Measurements from ENCODE around the gene CPEB3. TPM values are rescaled to one million over a fixed set of nuclear protein-coding genes. Genes with fewer than 3 reads are reported as not detected.
"Not testable (repeated sequence)": the region's sequence is repeated elsewhere in the genome, so short reads cannot be mapped to it uniquely, and the experiment has no call there.

CPEB3 gene
- total and polyA plus RNA-seq, 12 donors = 1.6 to 13.4 (median 6.1) TPM

GRCh38 chr10:92146781-92147180 is 144.1 kb downstream of the CPEB3 start:
- Histone ChIP-seq H3K27ac (peak overlapping the region in 4 of 5 donors; percentile 18 to 63 (median 40)), H3K9me3 (replicated peaks in 1 of 3) (no peaks in the 10 kb centered on the region), H3K4me3 (no peak overlapping the region), H3K36me3 (replicated peaks in 1 of 2) (no peaks in the 10 kb centered on the region), H3K27me3 (no peaks in the 10 kb centered on the region), H3K4me1 (replicated peaks in 1 of 2) (peaks cover 45 to 86% of the 10 kb centered on the region in 2 donors)
- intact Hi-C loops (cut with DNase I) = no loop called here
- no peak for TF ChIP-seq POLR2A (IDR thresholded peaks at IDR 0.05)
- no peak for TF ChIP-seq CTCF (IDR thresholded peaks at IDR 0.05)
- WGBS, 4 donors = 78 to 83% (median 80%) methylated on average over 6 of the region's 6 CpGs
- no peak for DNase-seq

- intact Hi-C loops (cut with DNase I) = no loop called here
- Histone ChIP-seq H3K27ac (peak overlapping the region in 4 of 5 donors; percentile 18 to 63 (median 38)), H3K9me3 (replicated peaks in 1 of 3) (no peaks in the 10 kb centered on the region), H3K4me1 (replicated peaks in 1 of 2) (peaks cover 41 to 80% of the 10 kb centered on the region in 2 donors), H3K4me3 (no peak overlapping the region), H3K36me3 (replicated peaks in 1 of 2) (no peaks in the 10 kb centered on the region), H3K27me3 (no peaks in the 10 kb centered on the region)
- DNase-seq = no peak
- TF ChIP-seq CTCF (IDR thresholded peaks at IDR 0.05) (no peak), POLR2A (IDR thresholded peaks at IDR 0.05) (no peak)
- 50 to 71% (median 69%) methylated on average over 1 of the region's 1 CpG for WGBS, 4 donors
Measured at GRCh38 chr10:92146107-92146506, 144.8 kb downstream of the CPEB3 start.

GRCh38 chr10:92142949-92143348 is 147.9 kb downstream of the CPEB3 start:
- Histone ChIP-seq H3K27ac (peak overlapping the region in 4 of 5 donors; percentile 40 to 75 (median 56)), H3K36me3 (replicated peaks in 1 of 2) (no peaks in the 10 kb centered on the region), H3K9me3 (replicated peaks in 1 of 3) (no peaks in the 10 kb centered on the region), H3K4me3 (peak overlapping the region in 1 of 4 donors; percentile 1), H3K4me1 (replicated peaks in 1 of 2) (peaks cover 30 to 55% of the 10 kb centered on the region in 2 donors), H3K27me3 (no peaks in the 10 kb centered on the region)
- no peak for DNase-seq
- no peak for TF ChIP-seq POLR2A (IDR thresholded peaks at IDR 0.05)
- TF ChIP-seq CTCF (IDR thresholded peaks at IDR 0.05) = no peak
- WGBS, 4 donors = 59 to 74% (median 69%) methylated on average over 3 of the region's 3 CpGs
- intact Hi-C loops (cut with DNase I) = no loop called here

GRCh38 chr10:92142512-92142911 is 148.4 kb downstream of the CPEB3 start:
- Histone ChIP-seq H3K9me3 (replicated peaks in 1 of 3) (no peaks in the 10 kb centered on the region), H3K27me3 (no peaks in the 10 kb centered on the region), H3K4me1 (replicated peaks in 1 of 2) (peaks cover 27 to 51% of the 10 kb centered on the region in 2 donors), H3K27ac (peak overlapping the region in 4 of 5 donors; percentile 40 to 75 (median 56)), H3K36me3 (replicated peaks in 1 of 2) (no peaks in the 10 kb centered on the region), H3K4me3 (peak overlapping the region in 1 of 4 donors; percentile 1)
- DNase-seq = no peak
- WGBS, 4 donors = 59 to 78% (median 64%) methylated on average over 1 of the region's 1 CpG
- TF ChIP-seq POLR2A (IDR thresholded peaks at IDR 0.05) = no peak
- TF ChIP-seq CTCF (IDR thresholded peaks at IDR 0.05) = peak in 3 of 6 experiments; percentile 12 to 29 (median 23)
- intact Hi-C loops (cut with DNase I) = no loop called here

- 20 to 60% (median 50%) methylated on average over 1 of the region's 3 CpGs; no CpG with 5 or more reads in 1 of the 4 donors for WGBS, 4 donors
- DNase-seq; H3K9me3 ChIP-seq (replicated peaks in 1 of 3); H3K36me3 ChIP-seq (replicated peaks in 1 of 2); H3K27ac ChIP-seq; intact Hi-C loops (cut with DNase I); H3K27me3 ChIP-seq; H3K4me3 ChIP-seq: not testable (repeated sequence)
- H3K4me1 ChIP-seq (replicated peaks in 1 of 2) = peaks cover 22 to 37% of the 10 kb centered on the region in 2 donors
Measured at GRCh38 chr10:92141147-92141546, 149.7 kb downstream of the CPEB3 start.

GRCh38 chr10:92134049-92134448 is 156.8 kb downstream of the CPEB3 start:
- H3K4me1 ChIP-seq (replicated peaks in 1 of 2); DNase-seq; H3K9me3 ChIP-seq (replicated peaks in 1 of 3); intact Hi-C loops (cut with DNase I); H3K27ac ChIP-seq; H3K27me3 ChIP-seq; H3K36me3 ChIP-seq (replicated peaks in 1 of 2); H3K4me3 ChIP-seq: not testable (repeated sequence)
- WGBS, 4 donors = 86 to 100% (median 89%) methylated on average over 1 of the region's 1 CpG

All from adrenal gland (tissue), 12 donors.